Measurements from ENCODE around the gene CCDC13. TPM values are rescaled to one million over a fixed set of nuclear protein-coding genes. Genes with fewer than 3 reads are reported as not detected.

CCDC13 gene
- total and polyA plus RNA-seq, 2 of the 13 experiments (the other 11 are each of a cell fraction or from before 2014, with no cell fraction given): 0.22 to 0.51 TPM

DNA sequence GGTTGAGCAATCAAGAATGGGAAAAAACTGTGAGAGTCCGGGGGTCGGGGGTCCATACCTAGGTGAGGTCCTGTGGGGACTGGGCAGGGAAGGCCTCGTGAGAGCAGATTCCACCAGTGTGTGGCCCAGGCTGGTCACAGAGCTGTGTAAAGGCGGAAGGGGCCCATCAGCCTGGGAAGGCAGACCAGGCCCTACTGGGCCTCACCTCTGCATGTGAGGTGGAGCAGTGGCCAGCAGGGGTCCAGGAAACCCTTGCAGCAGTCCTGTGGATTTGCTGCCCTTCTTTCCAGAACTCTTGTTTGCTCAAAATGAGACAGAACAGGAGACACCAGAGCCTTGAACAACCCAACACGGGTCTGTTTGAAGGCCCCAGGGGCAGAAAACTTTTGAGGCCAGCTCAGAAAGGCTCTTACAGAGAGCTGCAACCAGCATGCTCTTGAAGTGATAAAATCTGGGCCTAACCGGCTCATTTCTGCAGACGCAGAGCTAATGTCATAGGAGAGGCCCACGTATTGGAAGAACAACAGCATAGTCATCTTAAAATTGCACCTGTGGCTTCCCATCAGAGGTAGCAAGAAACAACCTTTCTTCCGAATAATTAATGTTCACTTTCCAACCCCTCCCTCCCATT lies 40.1 kb downstream of the CCDC13 start (continued):
- no peak for TF ChIP-seq ZNF253 (CRISPR knock-in tag; IDR thresholded peaks at IDR 0.05; ENCODE audit: borderline replicate concordance)
- 0 out of 2 replicates have a peak, but pooled peaks have one; percentile 42 for TF ChIP-seq NFE2L1 (CRISPR knock-in tag; IDR thresholded peaks at IDR 0.05; ENCODE audit: borderline replicate concordance)
- TF ChIP-seq, protein P1, sequence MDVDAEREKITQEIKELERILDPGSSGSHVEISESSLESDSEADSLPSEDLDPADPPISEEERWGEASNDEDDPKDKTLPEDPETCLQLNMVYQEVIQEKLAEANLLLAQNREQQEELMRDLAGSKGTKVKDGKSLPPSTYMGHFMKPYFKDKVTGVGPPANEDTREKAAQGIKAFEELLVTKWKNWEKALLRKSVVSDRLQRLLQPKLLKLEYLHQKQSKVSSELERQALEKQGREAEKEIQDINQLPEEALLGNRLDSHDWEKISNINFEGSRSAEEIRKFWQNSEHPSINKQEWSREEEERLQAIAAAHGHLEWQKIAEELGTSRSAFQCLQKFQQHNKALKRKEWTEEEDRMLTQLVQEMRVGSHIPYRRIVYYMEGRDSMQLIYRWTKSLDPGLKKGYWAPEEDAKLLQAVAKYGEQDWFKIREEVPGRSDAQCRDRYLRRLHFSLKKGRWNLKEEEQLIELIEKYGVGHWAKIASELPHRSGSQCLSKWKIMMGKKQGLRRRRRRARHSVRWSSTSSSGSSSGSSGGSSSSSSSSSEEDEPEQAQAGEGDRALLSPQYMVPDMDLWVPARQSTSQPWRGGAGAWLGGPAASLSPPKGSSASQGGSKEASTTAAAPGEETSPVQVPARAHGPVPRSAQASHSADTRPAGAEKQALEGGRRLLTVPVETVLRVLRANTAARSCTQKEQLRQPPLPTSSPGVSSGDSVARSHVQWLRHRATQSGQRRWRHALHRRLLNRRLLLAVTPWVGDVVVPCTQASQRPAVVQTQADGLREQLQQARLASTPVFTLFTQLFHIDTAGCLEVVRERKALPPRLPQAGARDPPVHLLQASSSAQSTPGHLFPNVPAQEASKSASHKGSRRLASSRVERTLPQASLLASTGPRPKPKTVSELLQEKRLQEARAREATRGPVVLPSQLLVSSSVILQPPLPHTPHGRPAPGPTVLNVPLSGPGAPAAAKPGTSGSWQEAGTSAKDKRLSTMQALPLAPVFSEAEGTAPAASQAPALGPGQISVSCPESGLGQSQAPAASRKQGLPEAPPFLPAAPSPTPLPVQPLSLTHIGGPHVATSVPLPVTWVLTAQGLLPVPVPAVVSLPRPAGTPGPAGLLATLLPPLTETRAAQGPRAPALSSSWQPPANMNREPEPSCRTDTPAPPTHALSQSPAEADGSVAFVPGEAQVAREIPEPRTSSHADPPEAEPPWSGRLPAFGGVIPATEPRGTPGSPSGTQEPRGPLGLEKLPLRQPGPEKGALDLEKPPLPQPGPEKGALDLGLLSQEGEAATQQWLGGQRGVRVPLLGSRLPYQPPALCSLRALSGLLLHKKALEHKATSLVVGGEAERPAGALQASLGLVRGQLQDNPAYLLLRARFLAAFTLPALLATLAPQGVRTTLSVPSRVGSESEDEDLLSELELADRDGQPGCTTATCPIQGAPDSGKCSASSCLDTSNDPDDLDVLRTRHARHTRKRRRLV (CRISPR knock-in tag; IDR thresholded peaks at IDR 0.05): no peak
- TF ChIP-seq RAD21 (CRISPR knock-in tag; IDR thresholded peaks at IDR 0.05): peak; percentile 71
- TF ChIP-seq ATRX (CRISPR knock-in tag; IDR thresholded peaks at IDR 0.05; ENCODE audit: borderline replicate concordance): no peak
- no peak for TF ChIP-seq ZNF138 (CRISPR knock-in tag; IDR thresholded peaks at IDR 0.05; ENCODE audit: low read depth)
- TF ChIP-seq HDAC1 (CRISPR knock-in tag; IDR thresholded peaks at IDR 0.05): no peak
- TF ChIP-seq, protein P2, sequence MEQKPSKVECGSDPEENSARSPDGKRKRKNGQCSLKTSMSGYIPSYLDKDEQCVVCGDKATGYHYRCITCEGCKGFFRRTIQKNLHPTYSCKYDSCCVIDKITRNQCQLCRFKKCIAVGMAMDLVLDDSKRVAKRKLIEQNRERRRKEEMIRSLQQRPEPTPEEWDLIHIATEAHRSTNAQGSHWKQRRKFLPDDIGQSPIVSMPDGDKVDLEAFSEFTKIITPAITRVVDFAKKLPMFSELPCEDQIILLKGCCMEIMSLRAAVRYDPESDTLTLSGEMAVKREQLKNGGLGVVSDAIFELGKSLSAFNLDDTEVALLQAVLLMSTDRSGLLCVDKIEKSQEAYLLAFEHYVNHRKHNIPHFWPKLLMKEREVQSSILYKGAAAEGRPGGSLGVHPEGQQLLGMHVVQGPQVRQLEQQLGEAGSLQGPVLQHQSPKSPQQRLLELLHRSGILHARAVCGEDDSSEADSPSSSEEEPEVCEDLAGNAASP (CRISPR knock-in tag; IDR thresholded peaks at IDR 0.05; ENCODE audit: borderline replicate concordance): no peak
- no peak for TF ChIP-seq JUN (CRISPR knock-in tag; IDR thresholded peaks at IDR 0.05)
- TF ChIP-seq NONO (IDR thresholded peaks at IDR 0.05): no peak
- no peak for TF ChIP-seq NONO (CRISPR knock-in tag; conservative IDR thresholded peaks at IDR 0.05)
- TF ChIP-seq RBFOX2 (IDR thresholded peaks at IDR 0.05; ENCODE audit: low read depth, low read length): 0 out of 2 replicates have a peak, but pooled peaks have one; percentile 37
- TF ChIP-seq ZNF205 (CRISPR knock-in tag; IDR thresholded peaks at IDR 0.05): no peak
- no peak for TF ChIP-seq ZNF788 (CRISPR knock-in tag; IDR thresholded peaks at IDR 0.05; ENCODE audit: borderline replicate concordance)
- TF ChIP-seq MTA3 (CRISPR knock-in tag; IDR thresholded peaks at IDR 0.05): no peak
- TF ChIP-seq ZNF547 (CRISPR knock-in tag; IDR thresholded peaks at IDR 0.05): no peak
- TF ChIP-seq SRSF1 (optimal IDR thresholded peaks at IDR 0.05; ENCODE audit: low read depth, low read length): no peak
- TF ChIP-seq ZZZ3 (CRISPR knock-in tag; IDR thresholded peaks at IDR 0.05; ENCODE audit: borderline replicate concordance): no peak
- no peak for TF ChIP-seq HDAC2 (CRISPR knock-in tag; IDR thresholded peaks at IDR 0.05)
- TF ChIP-seq TBX2 (CRISPR knock-in tag; IDR thresholded peaks at IDR 0.05; ENCODE audit: borderline replicate concordance): no peak
- no peak for TF ChIP-seq EED (CRISPR knock-in tag; IDR thresholded peaks at IDR 0.05)
- TF ChIP-seq, protein P3, sequence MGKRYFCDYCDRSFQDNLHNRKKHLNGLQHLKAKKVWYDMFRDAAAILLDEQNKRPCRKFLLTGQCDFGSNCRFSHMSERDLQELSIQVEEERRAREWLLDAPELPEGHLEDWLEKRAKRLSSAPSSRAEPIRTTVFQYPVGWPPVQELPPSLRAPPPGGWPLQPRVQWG (CRISPR knock-in tag; IDR thresholded peaks at IDR 0.05; ENCODE audit: borderline replicate concordance, low read depth): no peak
- no peak for TF ChIP-seq CCDC6 (CRISPR knock-in tag; IDR thresholded peaks at IDR 0.05)
- no peak for TF ChIP-seq PHB2 (IDR thresholded peaks at IDR 0.05; ENCODE audit: partially characterized antibody)
- TF ChIP-seq ARNT (IDR thresholded peaks at IDR 0.05): no peak
- TF ChIP-seq NR2F1 (CRISPR knock-in tag; IDR thresholded peaks at IDR 0.05): no peak

All from HepG2 (cell line).